ENCODE measurements around the gene KLHL7. TPM values are rescaled to one million over a fixed set of nuclear protein-coding genes. Genes with fewer than 3 reads are reported as not detected.

Gene KLHL7
- polyA plus RNA-seq, 2 donors, result 6.6 to 13.4 TPM

GRCh38 chr7:23205909-23206767, 100.6 kb downstream of the KLHL7 start:
- 19 to 36% methylated on average over 76 of the region's 76 CpGs for WGBS, 2 donors
- peak overlapping the region; percentile 28 to 65 for H3K27ac ChIP-seq (ENCODE audit: low read depth in 2 of 2, low read length in 1 of 2)
- H3K36me3 ChIP-seq (ENCODE audit: control insufficient read depth in 2 of 2, insufficient read depth in 2 of 2, low read length in 1 of 2), result no peaks in the 10 kb centered on the region
- H3K9me3 ChIP-seq (ENCODE audit: control insufficient read depth in 2 of 2, insufficient read depth in 1 of 2, low read depth in 1 of 2, low read length in 1 of 2), result no peaks in the 10 kb centered on the region
- no peaks in the 10 kb centered on the region for H3K27me3 ChIP-seq (ENCODE audit: control insufficient read depth in 1 of 2, insufficient read depth in 2 of 2, low read length in 2 of 2)
- no peaks in the 10 kb centered on the region for H3K4me1 ChIP-seq (ENCODE audit: control insufficient read depth in 2 of 2, insufficient read depth in 2 of 2, low read length in 1 of 2)
- H3K4me3 ChIP-seq (ENCODE audit: low read depth in 1 of 2, low read length in 2 of 2), result peak overlapping the region; percentile 20 to 41

GRCh38 chr7:23207021-23207420, 101.4 kb downstream of the KLHL7 start:
- H3K36me3 ChIP-seq (ENCODE audit: control insufficient read depth in 2 of 2, insufficient read depth in 2 of 2, low read length in 1 of 2), result no peaks in the 10 kb centered on the region
- H3K27me3 ChIP-seq (ENCODE audit: control insufficient read depth in 1 of 2, insufficient read depth in 2 of 2, low read length in 2 of 2), result no peaks in the 10 kb centered on the region
- H3K9me3 ChIP-seq (ENCODE audit: control insufficient read depth in 2 of 2, insufficient read depth in 1 of 2, low read depth in 1 of 2, low read length in 1 of 2), result no peaks in the 10 kb centered on the region
- no peak overlapping the region for H3K27ac ChIP-seq (ENCODE audit: low read depth in 2 of 2, low read length in 1 of 2)
- H3K4me1 ChIP-seq (ENCODE audit: control insufficient read depth in 2 of 2, insufficient read depth in 2 of 2, low read length in 1 of 2), result no peaks in the 10 kb centered on the region
- WGBS, 2 donors, result 52 to 82% methylated on average over 2 of the region's 2 CpGs
- H3K4me3 ChIP-seq (ENCODE audit: low read depth in 1 of 2, low read length in 2 of 2), result no peak overlapping the region

GRCh38 chr7:23207884-23208283, 102.3 kb downstream of the KLHL7 start:
- Histone ChIP-seq H3K4me3 (ENCODE audit: low read depth in 1 of 2, low read length in 2 of 2) (no peak overlapping the region), H3K4me1 (ENCODE audit: control insufficient read depth in 2 of 2, insufficient read depth in 2 of 2, low read length in 1 of 2) (no peaks in the 10 kb centered on the region), H3K36me3 (ENCODE audit: control insufficient read depth in 2 of 2, insufficient read depth in 2 of 2, low read length in 1 of 2) (no peaks in the 10 kb centered on the region), H3K27ac (ENCODE audit: low read depth in 2 of 2, low read length in 1 of 2) (no peak overlapping the region), H3K9me3 (ENCODE audit: control insufficient read depth in 2 of 2, insufficient read depth in 1 of 2, low read depth in 1 of 2, low read length in 1 of 2) (no peaks in the 10 kb centered on the region), H3K27me3 (ENCODE audit: control insufficient read depth in 1 of 2, insufficient read depth in 2 of 2, low read length in 2 of 2) (no peaks in the 10 kb centered on the region)
- WGBS, 2 donors, result 63 to 71% methylated on average over 3 of the region's 3 CpGs

- Histone ChIP-seq H3K4me3 (ENCODE audit: low read depth in 1 of 2, low read length in 2 of 2) (no peak overlapping the region), H3K36me3 (ENCODE audit: control insufficient read depth in 2 of 2, insufficient read depth in 2 of 2, low read length in 1 of 2) (no peaks in the 10 kb centered on the region), H3K27me3 (ENCODE audit: control insufficient read depth in 1 of 2, insufficient read depth in 2 of 2, low read length in 2 of 2) (no peaks in the 10 kb centered on the region), H3K27ac (ENCODE audit: low read depth in 2 of 2, low read length in 1 of 2) (no peak overlapping the region), H3K9me3 (ENCODE audit: control insufficient read depth in 2 of 2, insufficient read depth in 1 of 2, low read depth in 1 of 2, low read length in 1 of 2) (no peaks in the 10 kb centered on the region), H3K4me1 (ENCODE audit: control insufficient read depth in 2 of 2, insufficient read depth in 2 of 2, low read length in 1 of 2) (no peaks in the 10 kb centered on the region)
- WGBS, 2 donors, result 64 to 78% methylated on average over 4 of the region's 4 CpGs
These were observed 102.7 kb downstream of the KLHL7 start for GRCh38 chr7:23208316-23208715.

- 80 to 84% methylated on average over 2 of the region's 2 CpGs for WGBS, 2 donors
- no peaks in the 10 kb centered on the region for H3K4me1 ChIP-seq (ENCODE audit: control insufficient read depth in 2 of 2, insufficient read depth in 2 of 2, low read length in 1 of 2)
- no peaks in the 10 kb centered on the region for H3K36me3 ChIP-seq (ENCODE audit: control insufficient read depth in 2 of 2, insufficient read depth in 2 of 2, low read length in 1 of 2)
These were observed 104.9 kb downstream of the KLHL7 start for GRCh38 chr7:23210506-23210905.

GRCh38 chr7:23211589-23211988, 106.0 kb downstream of the KLHL7 start:
- 66 to 67% methylated on average over 11 of the region's 11 CpGs for WGBS, 2 donors

More at GRCh38 chr7:23210506-23210905, 104.9 kb downstream of the KLHL7 start:
- no peak overlapping the region for H3K27ac ChIP-seq (ENCODE audit: low read depth in 2 of 2, low read length in 1 of 2)
- H3K27me3 ChIP-seq (ENCODE audit: control insufficient read depth in 1 of 2, insufficient read depth in 2 of 2, low read length in 2 of 2), result no peaks in the 10 kb centered on the region
- no peak overlapping the region for H3K4me3 ChIP-seq (ENCODE audit: low read depth in 1 of 2, low read length in 2 of 2)
- no peaks in the 10 kb centered on the region for H3K9me3 ChIP-seq (ENCODE audit: control insufficient read depth in 2 of 2, insufficient read depth in 1 of 2, low read depth in 1 of 2, low read length in 1 of 2)

GRCh38 chr7:23212395-23212794, 106.8 kb downstream of the KLHL7 start:
- Histone ChIP-seq H3K36me3 (ENCODE audit: control insufficient read depth in 2 of 2, insufficient read depth in 2 of 2, low read length in 1 of 2) (no peaks in the 10 kb centered on the region), H3K9me3 (ENCODE audit: control insufficient read depth in 2 of 2, insufficient read depth in 1 of 2, low read depth in 1 of 2, low read length in 1 of 2) (no peaks in the 10 kb centered on the region), H3K27me3 (ENCODE audit: control insufficient read depth in 1 of 2, insufficient read depth in 2 of 2, low read length in 2 of 2) (no peaks in the 10 kb centered on the region), H3K27ac (ENCODE audit: low read depth in 2 of 2, low read length in 1 of 2) (no peak overlapping the region), H3K4me3 (ENCODE audit: low read depth in 1 of 2, low read length in 2 of 2) (no peak overlapping the region), H3K4me1 (ENCODE audit: control insufficient read depth in 2 of 2, insufficient read depth in 2 of 2, low read length in 1 of 2) (no peaks in the 10 kb centered on the region)
- 90% methylated on average over 2 of the region's 2 CpGs for WGBS, 2 donors

More at GRCh38 chr7:23211589-23211988, 106.0 kb downstream of the KLHL7 start:
- Histone ChIP-seq H3K36me3 (ENCODE audit: control insufficient read depth in 2 of 2, insufficient read depth in 2 of 2, low read length in 1 of 2) (no peaks in the 10 kb centered on the region), H3K27me3 (ENCODE audit: control insufficient read depth in 1 of 2, insufficient read depth in 2 of 2, low read length in 2 of 2) (no peaks in the 10 kb centered on the region), H3K4me3 (ENCODE audit: low read depth in 1 of 2, low read length in 2 of 2) (no peak overlapping the region), H3K4me1 (ENCODE audit: control insufficient read depth in 2 of 2, insufficient read depth in 2 of 2, low read length in 1 of 2) (no peaks in the 10 kb centered on the region), H3K9me3 (ENCODE audit: control insufficient read depth in 2 of 2, insufficient read depth in 1 of 2, low read depth in 1 of 2, low read length in 1 of 2) (no peaks in the 10 kb centered on the region), H3K27ac (ENCODE audit: low read depth in 2 of 2, low read length in 1 of 2) (no peak overlapping the region)

- WGBS, 2 donors, result 85 to 92% methylated on average over 4 of the region's 4 CpGs
- no peaks in the 10 kb centered on the region for H3K4me1 ChIP-seq (ENCODE audit: control insufficient read depth in 2 of 2, insufficient read depth in 2 of 2, low read length in 1 of 2)
- H3K36me3 ChIP-seq (ENCODE audit: control insufficient read depth in 2 of 2, insufficient read depth in 2 of 2, low read length in 1 of 2), result no peaks in the 10 kb centered on the region
- no peak overlapping the region for H3K27ac ChIP-seq (ENCODE audit: low read depth in 2 of 2, low read length in 1 of 2)
- no peaks in the 10 kb centered on the region for H3K27me3 ChIP-seq (ENCODE audit: control insufficient read depth in 1 of 2, insufficient read depth in 2 of 2, low read length in 2 of 2)
- H3K9me3 ChIP-seq (ENCODE audit: control insufficient read depth in 2 of 2, insufficient read depth in 1 of 2, low read depth in 1 of 2, low read length in 1 of 2), result no peaks in the 10 kb centered on the region
- no peak overlapping the region for H3K4me3 ChIP-seq (ENCODE audit: low read depth in 1 of 2, low read length in 2 of 2)
These were observed 107.3 kb downstream of the KLHL7 start for GRCh38 chr7:23212841-23213240.

GRCh38 chr7:23213755-23214154, 108.2 kb downstream of the KLHL7 start:
- Histone ChIP-seq H3K4me3 (ENCODE audit: low read depth in 1 of 2, low read length in 2 of 2) (no peak overlapping the region), H3K36me3 (ENCODE audit: control insufficient read depth in 2 of 2, insufficient read depth in 2 of 2, low read length in 1 of 2) (no peaks in the 10 kb centered on the region), H3K27ac (ENCODE audit: low read depth in 2 of 2, low read length in 1 of 2) (no peak overlapping the region), H3K9me3 (ENCODE audit: control insufficient read depth in 2 of 2, insufficient read depth in 1 of 2, low read depth in 1 of 2, low read length in 1 of 2) (no peaks in the 10 kb centered on the region), H3K4me1 (ENCODE audit: control insufficient read depth in 2 of 2, insufficient read depth in 2 of 2, low read length in 1 of 2) (no peaks in the 10 kb centered on the region), H3K27me3 (ENCODE audit: control insufficient read depth in 1 of 2, insufficient read depth in 2 of 2, low read length in 2 of 2) (no peaks in the 10 kb centered on the region)
- WGBS, 2 donors, result 94 to 98% methylated on average over 11 of the region's 11 CpGs

GRCh38 chr7:23214423-23214822, 108.8 kb downstream of the KLHL7 start:
- Histone ChIP-seq H3K4me1 (ENCODE audit: control insufficient read depth in 2 of 2, insufficient read depth in 2 of 2, low read length in 1 of 2) (no peaks in the 10 kb centered on the region), H3K4me3 (ENCODE audit: low read depth in 1 of 2, low read length in 2 of 2) (no peak overlapping the region), H3K27ac (ENCODE audit: low read depth in 2 of 2, low read length in 1 of 2) (no peak overlapping the region), H3K36me3 (ENCODE audit: control insufficient read depth in 2 of 2, insufficient read depth in 2 of 2, low read length in 1 of 2) (no peaks in the 10 kb centered on the region), H3K27me3 (ENCODE audit: control insufficient read depth in 1 of 2, insufficient read depth in 2 of 2, low read length in 2 of 2) (no peaks in the 10 kb centered on the region), H3K9me3 (ENCODE audit: control insufficient read depth in 2 of 2, insufficient read depth in 1 of 2, low read depth in 1 of 2, low read length in 1 of 2) (no peaks in the 10 kb centered on the region)
- WGBS, 2 donors, result 91% methylated on average over 5 of the region's 5 CpGs
